OCI-LY7 (cell line): ENCODE measurements around the gene GALNT12. TPM values are rescaled to one million over a fixed set of nuclear protein-coding genes. Genes with fewer than 3 reads are reported as not detected.

Source experiments
- BruUV-seq: library from RNA; stranded (reverse); fragments of 400-500 nt; replicated peaks from 2 replicates; lab custom pipeline; 2021; lab: Mats Ljungman, UMichigan
- CTCF ChIA-PET: fragments of 300-600 bp; sonication (Branson Sonifier 250); formaldehyde crosslinking; loops from one replicate; lab custom pipeline; 2022; ENCODE audit warnings: antibody characterized with exemption; ENCODE audit not compliant: unreplicated experiment; lab: Charles Lee
- POLR2A ChIA-PET: fragments of 300-600 bp; sonication (Branson Sonifier 250); formaldehyde crosslinking; loops from one replicate; lab custom pipeline; 2022; ENCODE audit warnings: antibody characterized with exemption; lab: Charles Lee
- DNase-seq: peaks from one replicate; pipeline ENCODE4 v3.0.0-alpha.2; 2015; ENCODE audit warnings: low spot score
- H2AFZ ChIP-seq: fragments of 200-600 bp; sonication (generic), shearing (Covaris generic); 2 replicates; pipeline ENCODE4 v1.6.1; 2014; ENCODE audit warnings: mild to moderate bottlenecking, antibody characterized with exemption, low read length, moderate library complexity
- H3K27ac ChIP-seq: fragments of 200-600 bp; sonication (generic); 2 replicates; pipeline ENCODE4 v1.5.1; 2014; ENCODE audit warnings: mixed run types, low read depth, mild to moderate bottlenecking, moderate library complexity, low read length, inconsistent platforms; ENCODE audit not compliant: poor library complexity, severe bottlenecking
- H3K36me3 ChIP-seq: fragments of 200-600 bp; sonication (generic); 2 replicates; pipeline ENCODE4 v1.6.1; 2014; ENCODE audit warnings: mild to moderate bottlenecking, antibody characterized with exemption, low read length, moderate library complexity, mixed read lengths; ENCODE audit not compliant: insufficient read depth
- H3K4me1 ChIP-seq: fragments of 200-600 bp; sonication (generic); 2 replicates; pipeline ENCODE4 v1.5.1; 2014; ENCODE audit warnings: mild to moderate bottlenecking, low read length; ENCODE audit not compliant: insufficient read depth, poor library complexity, severe bottlenecking
- H3K4me2 ChIP-seq: fragments of 200-600 bp; sonication (generic); 2 replicates; pipeline ENCODE4 v1.6.1; 2014; ENCODE audit warnings: mild to moderate bottlenecking, low read length
- H3K4me3 ChIP-seq: fragments of 200-600 bp; sonication (generic); 2 replicates; pipeline ENCODE4 v1.5.1; 2014; ENCODE audit warnings: mild to moderate bottlenecking, low read depth, low read length; ENCODE audit not compliant: poor library complexity, severe bottlenecking
- H3K79me2 ChIP-seq: fragments of 200-600 bp; sonication (generic); 2 replicates; pipeline ENCODE4 v1.6.1; 2016; ENCODE audit warnings: low read depth, mild to moderate bottlenecking, low read length, moderate library complexity, mixed read lengths; ENCODE audit not compliant: insufficient read depth
- H3K9me2 ChIP-seq: fragments of 200-600 bp; sonication (generic); 2 replicates; pipeline ENCODE4 v1.6.1; 2016; ENCODE audit warnings: mild to moderate bottlenecking, low read length, mixed read lengths; ENCODE audit not compliant: insufficient read depth
- H3K9me3 ChIP-seq: fragments of 200-600 bp; sonication (generic); 2 replicates; pipeline ENCODE4 v1.6.1; 2014; ENCODE audit warnings: mild to moderate bottlenecking, mixed run types, low read length, mixed read lengths
- H4K20me1 ChIP-seq: fragments of 200-600 bp; sonication (generic); 2 replicates; pipeline ENCODE4 v1.6.1; 2014; ENCODE audit warnings: mild to moderate bottlenecking, antibody characterized with exemption, low read length, moderate library complexity, mixed read lengths; ENCODE audit not compliant: insufficient read depth
- CTCF ChIP-seq: fragments of 200-600 bp; sonication (generic); conservative IDR thresholded peaks from 2 replicates; pipeline ENCODE4 v1.5.1; 2014; ENCODE audit warnings: mild to moderate bottlenecking, antibody characterized with exemption, low read length, moderate library complexity, mixed read lengths
- EZH2phosphoT487 ChIP-seq: fragments of 200-600 bp; sonication (generic); IDR thresholded peaks from 2 replicates; pipeline ENCODE4 v1.6.1; 2018; ENCODE audit warnings: low read depth, borderline replicate concordance, mild to moderate bottlenecking, mixed run types, antibody characterized with exemption, low read length, moderate library complexity, mixed read lengths
- intact Hi-C: fragments of 100-400 bp; cut with micrococcal nuclease; formaldehyde crosslinking; loops from one replicate; pipeline ENCODE4 v1.10.0; 2022; ENCODE audit not compliant: unreplicated experiment
- total RNA-seq, 2 experiments: library from RNA; depleted of rRNA in 1 of 2; stranded (reverse); fragments of >200 nt in 1 of 2; shearing (Covaris generic) in 1 of 2; gene quantifications; 2 replicates each; pipeline ENCODE4 v1.2.3, GENCODE V29; 2014 to 2022

The GALNT12 gene
- total RNA-seq, 2 experiments from 2014 or later: 5.5 to 9.7 TPM

- no peak for DNase-seq
- no peak overlapping the region for H3K4me2 ChIP-seq
- no peaks in the 10 kb centered on the region for H3K36me3 ChIP-seq
- BruUV-seq: no TSS peak
- no peak overlapping the region for H3K4me3 ChIP-seq
- no peaks in the 10 kb centered on the region for H3K79me2 ChIP-seq
- H3K4me1 ChIP-seq: no peaks in the 10 kb centered on the region
- H4K20me1 ChIP-seq: no peaks in the 10 kb centered on the region
- H3K9me3 ChIP-seq: no peaks in the 10 kb centered on the region
- H3K9me2 ChIP-seq: no peaks in the 10 kb centered on the region
- no peak overlapping the region for H2AFZ ChIP-seq
- TF ChIP-seq EZH2phosphoT487 (no peak), CTCF (no peak)
- no peak overlapping the region for H3K27ac ChIP-seq
- ChIA-PET CTCF (no interaction called here), POLR2A (no interaction called here)
- intact Hi-C loops: no loop called here
Observed at GRCh38 chr9:98855592-98855991, 48.1 kb downstream of the GALNT12 start.

- CTCF ChIA-PET: no interaction called here
- DNase-seq: no peak
- no peak overlapping the region for H3K4me2 ChIP-seq
Observed at GRCh38 chr9:98856982-98857381, 49.5 kb downstream of the GALNT12 start.

GRCh38 chr9:98859941-98860340, 52.5 kb downstream of the GALNT12 start:
- no peaks in the 10 kb centered on the region for H3K4me1 ChIP-seq
- no peak overlapping the region for H3K4me2 ChIP-seq
- H3K4me3 ChIP-seq: no peak overlapping the region
- H3K36me3 ChIP-seq: no peaks in the 10 kb centered on the region
- no peaks in the 10 kb centered on the region for H3K9me2 ChIP-seq
- CTCF ChIA-PET: no interaction called here
- H4K20me1 ChIP-seq: no peaks in the 10 kb centered on the region
- H3K9me3 ChIP-seq: no peaks in the 10 kb centered on the region
- no peak overlapping the region for H2AFZ ChIP-seq
- H3K27ac ChIP-seq: no peak overlapping the region
- H3K79me2 ChIP-seq: no peaks in the 10 kb centered on the region
- no peak for DNase-seq
- intact Hi-C loops: no loop called here
- BruUV-seq: no TSS peak
- no peak for TF ChIP-seq EZH2phosphoT487
- no peak for TF ChIP-seq CTCF
- POLR2A ChIA-PET: no interaction called here

More at GRCh38 chr9:98856982-98857381, 49.5 kb downstream of the GALNT12 start:
- POLR2A ChIA-PET: no interaction called here
- Histone ChIP-seq H3K4me1 (no peaks in the 10 kb centered on the region), H3K36me3 (no peaks in the 10 kb centered on the region), H2AFZ (no peak overlapping the region), H3K9me2 (no peaks in the 10 kb centered on the region), H4K20me1 (no peaks in the 10 kb centered on the region), H3K27ac (no peak overlapping the region), H3K9me3 (no peaks in the 10 kb centered on the region), H3K4me3 (no peak overlapping the region), H3K79me2 (no peaks in the 10 kb centered on the region)
- intact Hi-C loops: no loop called here
- TF ChIP-seq EZH2phosphoT487 (no peak), CTCF (no peak)
- BruUV-seq: no TSS peak
